HG03378 (cell line): ENCODE data around the gene DUSP3.

Source experiments
- ATAC-seq: cut with Tn5 transposase; IDR thresholded peaks from one replicate; pipeline ENCODE4 v1.9.1; 2021; ENCODE audit warnings: mild to moderate bottlenecking, moderate library complexity; ENCODE audit not compliant: unreplicated experiment

DUSP3 gene

DNA sequence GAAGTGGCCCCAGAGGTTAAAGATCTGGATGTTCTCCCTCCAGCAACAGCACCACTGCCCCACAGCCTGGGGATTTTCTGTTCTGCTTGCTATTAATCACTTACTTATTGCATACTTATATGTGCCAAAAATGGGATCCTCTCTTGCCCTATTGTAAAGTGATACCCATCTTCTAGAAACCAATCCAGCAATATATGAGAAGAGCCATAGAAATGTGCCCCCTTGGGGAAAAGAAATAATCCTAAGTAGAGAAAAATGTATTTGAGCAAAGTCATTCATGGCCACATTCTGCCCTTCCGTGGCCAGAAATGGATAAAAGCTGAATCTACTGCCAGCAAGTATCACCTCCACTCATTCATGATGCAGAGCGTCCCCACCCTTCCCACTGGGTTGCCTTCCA, 41.1 kb downstream of the DUSP3 start:
- ATAC-seq, result no peak

GRCh38 chr17:43736389-43736788, 42.4 kb downstream of the DUSP3 start:
- no peak for ATAC-seq

- ATAC-seq, result no peak
Measured at GRCh38 chr17:43734376-43734775, 44.4 kb downstream of the DUSP3 start.

- no peak for ATAC-seq
Measured at GRCh38 chr17:43733956-43734355, 44.8 kb downstream of the DUSP3 start.

DNA sequence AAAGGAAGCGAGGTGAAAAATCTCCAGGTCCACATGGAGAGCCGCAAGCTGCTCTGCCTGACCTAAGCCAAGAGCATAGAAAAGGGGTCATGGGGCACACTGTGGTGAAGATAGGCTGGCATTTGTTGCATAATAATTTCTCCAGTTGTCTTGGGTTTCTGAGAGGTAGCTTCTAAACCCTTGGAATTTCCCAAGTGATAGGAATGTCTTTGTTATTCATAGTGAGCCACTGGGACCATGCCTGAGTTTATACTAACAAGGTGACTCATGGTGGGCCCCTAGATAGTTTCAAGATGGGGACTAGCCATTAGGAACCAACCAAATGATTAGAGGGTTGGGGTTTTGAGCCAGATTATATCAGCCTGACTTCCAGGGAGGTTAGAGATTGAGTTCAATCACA, 45.8 kb downstream of the DUSP3 start:
- ATAC-seq, result no peak

DNA sequence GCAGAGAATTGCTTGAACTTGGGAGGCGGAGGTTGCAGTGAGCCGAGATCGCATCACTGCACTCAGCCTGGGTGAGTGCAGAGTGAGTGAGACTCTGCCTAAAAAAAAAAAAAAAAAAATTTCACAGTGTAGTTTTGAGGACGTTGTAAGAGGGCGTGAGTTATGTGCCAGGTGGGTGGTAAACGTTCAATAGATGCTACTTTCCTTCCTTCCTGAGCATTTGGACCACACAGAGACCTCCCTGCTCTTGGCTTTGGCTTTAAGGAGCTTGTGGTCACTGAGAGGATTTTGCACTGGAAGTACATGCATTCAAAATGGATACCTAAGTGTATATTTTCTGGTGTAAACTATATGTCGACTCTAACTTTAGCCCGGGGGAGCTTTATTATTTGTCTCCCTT, 50.7 kb downstream of the DUSP3 start:
- no peak for ATAC-seq

- ATAC-seq, result no peak
Measured at GRCh38 chr17:43723697-43724359, 54.9 kb downstream of the DUSP3 start.

GRCh38 chr17:43722870-43723665, 55.7 kb downstream of the DUSP3 start:
- ATAC-seq, result no peak

GRCh38 chr17:43722269-43722619, 56.5 kb downstream of the DUSP3 start:
- no peak for ATAC-seq

DNA sequence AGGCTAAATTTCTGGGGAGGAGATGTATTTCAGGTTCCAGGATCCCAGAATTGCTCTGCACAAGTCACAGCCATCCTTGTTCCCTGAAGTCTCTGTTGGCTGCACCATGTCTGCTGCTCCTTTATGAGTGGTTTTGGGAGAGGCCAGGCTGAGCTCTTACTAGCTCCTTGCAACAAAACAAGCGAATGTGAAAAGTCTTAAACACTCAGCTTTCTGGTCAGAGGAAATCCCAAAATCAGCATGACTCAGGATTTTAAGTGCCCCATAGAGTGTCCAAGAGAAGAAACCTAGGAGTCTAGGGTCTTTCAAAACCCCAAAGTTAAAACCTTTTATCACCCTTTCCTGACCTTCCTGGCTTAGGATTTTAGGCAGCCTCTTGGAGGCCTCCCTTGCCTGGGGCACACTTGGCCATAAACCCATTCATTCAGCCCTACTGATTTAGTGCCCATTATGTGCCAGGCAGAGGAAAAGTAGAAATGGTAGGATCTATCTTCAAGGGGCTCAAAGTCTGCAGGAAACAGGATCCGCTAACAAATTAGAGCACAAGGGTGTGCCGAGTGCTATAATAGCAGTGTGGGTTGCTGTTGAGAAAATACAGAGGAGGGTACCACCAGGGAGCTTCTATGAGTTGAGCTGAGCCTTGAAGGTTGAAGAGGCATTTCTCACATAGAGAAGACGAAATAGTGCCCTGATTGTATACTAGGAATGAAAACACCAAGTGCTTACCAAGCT, 57.1 kb downstream of the DUSP3 start:
- no peak for ATAC-seq

DNA sequence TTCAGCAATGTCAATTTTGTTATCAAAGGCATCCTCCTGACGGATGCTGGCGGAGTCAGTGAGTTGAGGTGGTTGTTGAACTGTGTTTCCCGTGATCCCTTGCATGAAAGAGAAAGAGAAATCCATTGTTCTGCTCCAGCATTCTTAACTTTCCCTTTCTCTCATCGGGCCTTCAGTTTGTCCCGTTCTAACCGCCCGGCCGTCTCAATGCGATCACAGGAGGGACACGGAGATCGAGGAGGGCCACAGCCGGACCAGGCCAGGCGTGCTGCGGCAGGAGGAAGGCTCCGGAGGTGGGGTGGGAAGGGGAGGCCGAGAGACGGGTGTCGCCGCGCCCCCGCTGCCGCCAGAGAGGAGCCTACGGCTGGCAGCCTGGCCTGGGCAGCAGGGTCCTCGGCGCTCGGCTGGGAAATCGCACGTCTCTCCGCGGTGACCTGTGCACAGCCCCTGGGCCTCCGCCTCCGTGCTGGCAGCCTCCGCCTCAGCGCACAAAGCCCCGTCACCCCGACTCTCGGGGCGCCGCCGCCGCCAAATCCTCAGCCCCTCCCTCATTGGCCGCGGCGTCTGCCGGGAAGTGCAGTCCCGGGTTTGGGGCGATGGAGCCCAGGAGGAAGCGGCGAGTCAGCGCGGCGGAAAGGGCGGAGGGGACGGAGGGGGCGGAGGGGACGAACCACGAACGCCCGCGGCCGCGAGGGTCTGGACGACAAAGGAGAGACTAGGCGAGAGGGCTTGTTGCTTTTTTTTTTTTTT, 58.3 kb downstream of the DUSP3 start:
- no peak for ATAC-seq

DNA sequence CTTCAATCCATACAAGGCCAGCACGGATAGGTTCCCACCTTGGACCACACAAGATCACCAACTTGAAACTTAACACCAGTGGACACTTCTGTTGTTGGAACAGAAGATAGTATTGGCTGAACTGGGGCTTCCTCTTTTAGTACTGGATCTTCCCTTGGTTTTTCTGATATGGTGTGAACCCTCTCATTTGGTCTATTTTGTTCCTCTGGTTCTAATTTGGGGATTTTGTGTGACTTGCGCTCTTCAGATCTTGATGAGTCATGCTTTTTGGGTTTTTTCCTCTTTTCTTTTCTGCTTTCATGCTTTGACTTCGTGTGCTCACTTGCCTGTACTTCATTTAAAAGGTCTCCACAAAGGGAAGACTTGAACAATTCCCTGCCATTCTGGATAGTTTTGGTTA, 59.2 kb downstream of the DUSP3 start:
- ATAC-seq, result no peak

GRCh38 chr17:43718544-43718943, 60.2 kb downstream of the DUSP3 start:
- ATAC-seq, result no peak

DNA sequence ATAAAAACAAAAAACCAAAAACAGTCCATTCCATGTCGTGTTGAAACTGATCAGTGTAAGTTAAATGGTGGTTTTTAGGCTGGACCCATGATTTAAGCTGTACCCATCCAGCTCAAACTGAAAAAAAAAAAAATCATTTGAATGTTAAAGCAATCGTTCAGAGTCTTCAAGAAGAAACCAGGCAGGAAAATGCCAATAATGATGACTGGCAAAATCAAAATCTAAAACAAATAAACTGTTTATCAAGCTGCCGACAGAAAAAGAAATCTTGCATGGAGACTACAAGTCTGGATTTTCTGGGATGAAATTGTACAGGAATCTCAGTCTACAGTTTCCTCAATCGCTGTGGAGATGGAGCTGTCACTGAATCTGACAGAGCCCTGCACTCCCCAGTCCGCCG, 60.9 kb downstream of the DUSP3 start:
- no peak for ATAC-seq
